Tibial nerve (tissue), 4 donors: ENCODE measurements around the gene HUNK. TPM values are rescaled to one million over a fixed set of nuclear protein-coding genes. Genes with fewer than 3 reads are reported as not detected.

Source experiments
- DNase-seq, 2 donors: peaks; one replicate each; pipeline ENCODE4 v3.0.0-alpha.2; 2019; ENCODE audit warnings: low spot score in 2 of 2
- H3K27ac ChIP-seq, 4 donors: fragments of 200-600 bp; sonication (generic) in 3 of 4; one replicate each; pipeline ENCODE4 v1.5.1; 2017 to 2019; ENCODE audit warnings: mild to moderate bottlenecking in 1 of 4
- H3K27me3 ChIP-seq, 2 donors: fragments of 200-600 bp; sonication (generic) in 1 of 2; one replicate each; pipeline versions ENCODE4 v1.5.1 to v1.6.0; 2017 to 2019
- H3K36me3 ChIP-seq, 3 donors: fragments of 200-600 bp; sonication (generic); one replicate each; pipeline ENCODE4 v1.5.1; 2018 to 2019
- H3K4me1 ChIP-seq, 4 donors: fragments of 200-600 bp; sonication (generic) in 3 of 4; one replicate each; pipeline ENCODE4 v1.5.1; 2017 to 2019
- H3K4me3 ChIP-seq, 4 donors: fragments of 200-600 bp; sonication (generic) in 3 of 4; one replicate each; pipeline ENCODE4 v1.5.1; 2017 to 2019; ENCODE audit warnings: mild to moderate bottlenecking in 1 of 4, moderate library complexity in 1 of 4
- H3K9me3 ChIP-seq, 4 donors: fragments of 200-600 bp; sonication (generic) in 3 of 4; one replicate each; pipeline ENCODE4 v1.5.1; 2017 to 2019
- EP300 ChIP-seq, 2 donors: sonication (generic); formaldehyde crosslinking; IDR thresholded peaks; one replicate each; pipeline ENCODE4 v1.6.1; 2017; ENCODE audit warnings: antibody characterized with exemption in 2 of 2, mild to moderate bottlenecking in 1 of 2
- POLR2A ChIP-seq, 2 donors: fragments of 450-650 bp; IDR thresholded peaks; one replicate each; pipeline ENCODE4 v1.6.1; 2017; ENCODE audit warnings: antibody characterized with exemption in 2 of 2, mild to moderate bottlenecking in 2 of 2, moderate library complexity in 2 of 2
- WGBS, 2 donors: methylation state at CpG; one replicate each; pipeline ENCODE4 v1.1.5; 2018; 5-methylcytosine and 5-hydroxymethylcytosine counted together
- total RNA-seq, 4 donors: library from RNA; depleted of rRNA; stranded (reverse); fragments of >200 nt; gene quantifications; one replicate each; pipeline ENCODE4 v1.1.0, GENCODE V29; 2016
- TF ChIP-seq, protein P1 (sequence below), 5 experiments: fragments of 200-600 bp in 3 of 5; fragments of 450-650 bp in 2 of 5; sonication (generic) in 3 of 5; IDR thresholded peaks; one replicate each; pipeline ENCODE4 v1.5.1; 2016 to 2019; ENCODE audit warnings: antibody characterized with exemption in 5 of 5, mild to moderate bottlenecking in 3 of 5, moderate library complexity in 2 of 5

Gene HUNK
- total RNA-seq, 4 donors from 2014 or later = 0.20 to 0.30 (median 0.21) TPM; not detected in 1

DNA sequence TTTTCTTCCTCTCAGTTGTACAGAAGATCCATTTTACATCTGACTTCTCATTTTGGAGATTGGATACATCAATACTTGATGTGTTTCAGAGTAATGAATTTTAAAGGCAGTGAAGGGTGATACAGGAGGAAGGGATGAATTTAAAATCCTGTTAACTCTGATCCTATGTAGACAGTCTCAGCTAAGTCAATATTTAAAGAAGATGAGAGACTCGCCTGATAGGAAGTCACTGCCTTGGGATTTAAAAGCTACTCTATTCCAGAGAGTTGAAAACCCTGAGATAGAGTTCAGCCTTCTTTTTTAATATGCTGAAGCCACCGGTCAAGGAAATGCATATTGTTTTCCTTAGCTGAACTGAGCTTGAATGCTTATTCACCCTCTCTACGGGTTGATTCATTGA, 42.7 kb downstream of the HUNK start:
- Histone ChIP-seq H3K27ac (no peak overlapping the region), H3K4me1 (no peaks in the 10 kb centered on the region), H3K4me3 (no peak overlapping the region), H3K36me3 (no peaks in the 10 kb centered on the region), H3K27me3 (no peaks in the 10 kb centered on the region), H3K9me3 (peaks cover 0 to 13% (median 0%) of the 10 kb centered on the region in 4 donors)
- WGBS, 2 donors = 59 to 68% methylated on average over 3 of the region's 3 CpGs
- no peak for DNase-seq
- no peak for TF ChIP-seq EP300 (IDR thresholded peaks at IDR 0.05)
- TF ChIP-seq, protein P1, sequence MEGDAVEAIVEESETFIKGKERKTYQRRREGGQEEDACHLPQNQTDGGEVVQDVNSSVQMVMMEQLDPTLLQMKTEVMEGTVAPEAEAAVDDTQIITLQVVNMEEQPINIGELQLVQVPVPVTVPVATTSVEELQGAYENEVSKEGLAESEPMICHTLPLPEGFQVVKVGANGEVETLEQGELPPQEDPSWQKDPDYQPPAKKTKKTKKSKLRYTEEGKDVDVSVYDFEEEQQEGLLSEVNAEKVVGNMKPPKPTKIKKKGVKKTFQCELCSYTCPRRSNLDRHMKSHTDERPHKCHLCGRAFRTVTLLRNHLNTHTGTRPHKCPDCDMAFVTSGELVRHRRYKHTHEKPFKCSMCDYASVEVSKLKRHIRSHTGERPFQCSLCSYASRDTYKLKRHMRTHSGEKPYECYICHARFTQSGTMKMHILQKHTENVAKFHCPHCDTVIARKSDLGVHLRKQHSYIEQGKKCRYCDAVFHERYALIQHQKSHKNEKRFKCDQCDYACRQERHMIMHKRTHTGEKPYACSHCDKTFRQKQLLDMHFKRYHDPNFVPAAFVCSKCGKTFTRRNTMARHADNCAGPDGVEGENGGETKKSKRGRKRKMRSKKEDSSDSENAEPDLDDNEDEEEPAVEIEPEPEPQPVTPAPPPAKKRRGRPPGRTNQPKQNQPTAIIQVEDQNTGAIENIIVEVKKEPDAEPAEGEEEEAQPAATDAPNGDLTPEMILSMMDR (IDR thresholded peaks at IDR 0.05) = no peak

DNA sequence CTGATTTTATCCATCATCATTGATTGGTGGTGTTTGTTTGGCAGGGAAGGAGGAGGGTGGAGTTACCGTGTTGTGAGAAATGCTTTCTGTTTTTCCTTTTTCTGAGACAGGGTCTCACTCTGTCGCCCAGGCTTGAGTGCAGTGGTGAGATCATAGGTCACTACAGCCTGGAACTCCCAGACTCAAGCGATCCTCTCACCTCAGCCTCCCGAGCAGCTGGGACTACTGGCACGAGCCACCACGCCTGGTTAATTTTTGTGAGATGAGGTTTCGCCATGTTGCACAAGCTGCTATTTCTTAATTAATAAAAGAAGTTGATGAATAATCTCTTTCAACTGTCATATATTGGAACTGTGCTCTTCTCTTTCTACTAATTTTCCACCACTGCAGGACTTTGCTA, 44.3 kb downstream of the HUNK start:
- no peak for DNase-seq
- WGBS, 2 donors = 82 to 87% methylated on average over 7 of the region's 7 CpGs
- TF ChIP-seq POLR2A (IDR thresholded peaks at IDR 0.05) = no peak
- H3K4me3 ChIP-seq = no peak overlapping the region
- no peaks in the 10 kb centered on the region for H3K27me3 ChIP-seq
- no peak overlapping the region for H3K27ac ChIP-seq
- H3K9me3 ChIP-seq = peaks cover 0 to 13% (median 0%) of the 10 kb centered on the region in 4 donors
- H3K4me1 ChIP-seq = no peaks in the 10 kb centered on the region
- no peaks in the 10 kb centered on the region for H3K36me3 ChIP-seq

GRCh38 chr21:31918250-31918775, 45.5 kb downstream of the HUNK start:
- no peaks in the 10 kb centered on the region for H3K27me3 ChIP-seq
- no peaks in the 10 kb centered on the region for H3K36me3 ChIP-seq
- TF ChIP-seq, protein P1 (IDR thresholded peaks at IDR 0.05) = no peak
- TF ChIP-seq POLR2A (IDR thresholded peaks at IDR 0.05) (no peak), EP300 (IDR thresholded peaks at IDR 0.05) (no peak)
- WGBS, 2 donors = 93 to 99% methylated on average over 3 of the region's 3 CpGs
- no peak for DNase-seq
- H3K4me3 ChIP-seq = no peak overlapping the region
- no peak overlapping the region for H3K27ac ChIP-seq
- H3K9me3 ChIP-seq = peaks cover 0 to 13% (median 0%) of the 10 kb centered on the region in 4 donors
- H3K4me1 ChIP-seq = no peaks in the 10 kb centered on the region

DNA sequence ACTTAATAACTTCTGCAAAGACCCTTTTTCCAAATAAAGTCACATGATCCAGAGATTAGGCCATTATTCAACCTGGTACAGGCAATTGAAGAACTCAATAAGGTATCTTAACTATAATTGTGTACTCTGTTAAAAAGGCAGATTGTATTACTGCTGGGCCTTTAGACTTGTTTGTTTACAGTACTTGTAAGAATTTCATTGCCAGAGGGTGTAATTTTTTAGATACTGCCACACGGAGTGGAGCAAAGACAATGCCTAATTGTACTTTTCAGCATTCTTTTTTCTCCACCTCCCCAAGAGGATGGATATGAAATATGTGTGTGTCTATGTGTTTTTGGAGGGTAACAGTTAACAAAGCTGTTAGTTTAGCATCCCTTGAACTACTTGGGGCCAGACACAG, 47.5 kb downstream of the HUNK start:
- Histone ChIP-seq H3K4me1 (no peaks in the 10 kb centered on the region), H3K27me3 (no peaks in the 10 kb centered on the region), H3K9me3 (peaks cover 0 to 13% (median 0%) of the 10 kb centered on the region in 4 donors), H3K4me3 (no peak overlapping the region), H3K27ac (no peak overlapping the region), H3K36me3 (no peaks in the 10 kb centered on the region)
- 38 to 39% methylated on average over 1 of the region's 1 CpG for WGBS, 2 donors
- TF ChIP-seq EP300 (IDR thresholded peaks at IDR 0.05) (no peak), POLR2A (IDR thresholded peaks at IDR 0.05) (no peak)
- TF ChIP-seq, protein P1 (IDR thresholded peaks at IDR 0.05) = no peak
- DNase-seq = no peak

- no peak for DNase-seq
- TF ChIP-seq, protein P1 (IDR thresholded peaks at IDR 0.05) = no peak
- no peak for TF ChIP-seq EP300 (IDR thresholded peaks at IDR 0.05)
- TF ChIP-seq POLR2A (IDR thresholded peaks at IDR 0.05) = no peak
- Histone ChIP-seq H3K9me3 (peaks cover 0 to 13% (median 0%) of the 10 kb centered on the region in 4 donors), H3K36me3 (no peaks in the 10 kb centered on the region), H3K4me1 (no peaks in the 10 kb centered on the region), H3K27me3 (no peaks in the 10 kb centered on the region), H3K4me3 (no peak overlapping the region), H3K27ac (no peak overlapping the region)
- 92 to 95% methylated on average over 6 of the region's 6 CpGs for WGBS, 2 donors
Measured at GRCh38 chr21:31921079-31921478, 48.3 kb downstream of the HUNK start.

DNA sequence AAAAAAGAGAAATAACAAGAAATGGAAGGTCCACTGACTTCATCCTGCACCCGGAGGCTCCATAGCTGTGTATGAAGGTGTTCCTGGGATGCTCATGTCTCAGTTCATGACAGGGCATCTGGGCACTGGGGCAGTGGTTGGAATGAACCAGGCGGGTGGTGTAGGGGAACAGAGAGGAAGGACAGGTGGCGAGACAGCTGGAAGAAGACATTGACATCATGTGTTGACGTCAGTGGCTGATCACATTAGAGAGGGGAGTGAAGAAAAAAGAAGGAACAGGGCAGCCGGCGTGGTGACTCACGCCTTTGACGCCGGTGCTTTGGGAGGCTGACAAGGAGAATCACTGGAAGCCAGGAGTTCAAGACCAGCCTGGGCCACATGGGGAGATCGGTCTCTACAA, 50.1 kb downstream of the HUNK start:
- 94 to 95% methylated on average over 10 of the region's 10 CpGs for WGBS, 2 donors

More for the DNA sequence above, 50.1 kb downstream of the HUNK start:
- TF ChIP-seq POLR2A (IDR thresholded peaks at IDR 0.05) (no peak), EP300 (IDR thresholded peaks at IDR 0.05) (no peak)
- TF ChIP-seq, protein P1 (IDR thresholded peaks at IDR 0.05) = no peak
- no peak overlapping the region for H3K4me3 ChIP-seq
- H3K27me3 ChIP-seq = no peaks in the 10 kb centered on the region
- H3K9me3 ChIP-seq = peaks cover 0 to 21% (median 0%) of the 10 kb centered on the region in 4 donors
- DNase-seq = no peak
- H3K27ac ChIP-seq = no peak overlapping the region
- H3K36me3 ChIP-seq = no peaks in the 10 kb centered on the region
- H3K4me1 ChIP-seq = no peaks in the 10 kb centered on the region
